NCI-H82 treated with DMSO at 0.1 percent for 48 hours (cell line): ENCODE results near the gene LASP1.

ENCODE experiments used
- DNase-seq: peaks from one replicate; lab custom pipeline; 2025; ENCODE audit not compliant: unreplicated experiment; lab: John Stamatoyannopoulos, UW

The LASP1 gene

GRCh38 chr17:38885728-38886642, 16.1 kb downstream of the LASP1 start:
- DNase-seq = peak; percentile 97

- no peak for DNase-seq
These were observed 16.8 kb downstream of the LASP1 start for GRCh38 chr17:38886643-38887010.

GRCh38 chr17:38888842-38889241, 19.0 kb downstream of the LASP1 start:
- no peak for DNase-seq

- DNase-seq = no peak
These were observed 20.0 kb downstream of the LASP1 start for GRCh38 chr17:38889745-38890409.

GRCh38 chr17:38890410-38890746, 20.5 kb downstream of the LASP1 start:
- DNase-seq = no peak

- no peak for DNase-seq
These were observed 21.6 kb downstream of the LASP1 start for GRCh38 chr17:38891441-38891840.

GRCh38 chr17:38892083-38892482, 22.2 kb downstream of the LASP1 start:
- no peak for DNase-seq

GRCh38 chr17:38892620-38893019, 22.8 kb downstream of the LASP1 start:
- no peak for DNase-seq

GRCh38 chr17:38893113-38893512, 23.3 kb downstream of the LASP1 start:
- no peak for DNase-seq

GRCh38 chr17:38893607-38894006, 23.7 kb downstream of the LASP1 start:
- DNase-seq = no peak

- no peak for DNase-seq
These were observed 24.4 kb downstream of the LASP1 start for GRCh38 chr17:38894276-38894675.

GRCh38 chr17:38896346-38896954, 26.6 kb downstream of the LASP1 start:
- DNase-seq = no peak

GRCh38 chr17:38897176-38897575, 27.3 kb downstream of the LASP1 start:
- no peak for DNase-seq

- DNase-seq = no peak
These were observed 27.9 kb downstream of the LASP1 start for GRCh38 chr17:38897671-38898290.

GRCh38 chr17:38898291-38898679, 28.4 kb downstream of the LASP1 start:
- no peak for DNase-seq

GRCh38 chr17:38898812-38899348, 29.0 kb downstream of the LASP1 start:
- DNase-seq = no peak

- no peak for DNase-seq
These were observed 29.6 kb downstream of the LASP1 start for GRCh38 chr17:38899421-38899820.

GRCh38 chr17:38900978-38901656, 31.3 kb downstream of the LASP1 start:
- DNase-seq = no peak

GRCh38 chr17:38903404-38903803, 33.5 kb downstream of the LASP1 start:
- no peak for DNase-seq

GRCh38 chr17:38904892-38905291, 35.0 kb downstream of the LASP1 start:
- DNase-seq = no peak

- no peak for DNase-seq
These were observed 35.5 kb downstream of the LASP1 start for GRCh38 chr17:38905375-38905774.
